Activated CD8-positive, alpha-beta memory T cell treated with anti-CD3 and anti-CD28 coated beads, Interleukin-2, amount 50 U/mL, for 48 hours (primary cell): ENCODE measurements around the gene MARK3.
A peak's percentile ranks its signal among the peaks of the same experiment; 100 is the strongest.
"Not testable (repeated sequence)": the region's sequence is repeated elsewhere in the genome, so short reads cannot be mapped to it uniquely, and the experiment has no call there.

ENCODE experiments used
- DNase-seq: peaks from one replicate; pipeline ENCODE4 v3.0.0-alpha.2; 2020

Gene MARK3

GRCh38 chr14:103516426-103517173 lies 131.4 kb downstream of the MARK3 start:
- DNase-seq, result no peak

GRCh38 chr14:103517174-103517566 lies 132.0 kb downstream of the MARK3 start:
- DNase-seq, result no peak

- DNase-seq, result no peak
Observed at GRCh38 chr14:103517721-103518421, 132.7 kb downstream of the MARK3 start.

- peak; percentile 86 for DNase-seq
Observed at GRCh38 chr14:103518422-103519042, 133.3 kb downstream of the MARK3 start.

- no peak for DNase-seq
Observed at GRCh38 chr14:103519043-103519836, 134.0 kb downstream of the MARK3 start.

- DNase-seq, result no peak
Observed at GRCh38 chr14:103519837-103520212, 134.6 kb downstream of the MARK3 start.

GRCh38 chr14:103520269-103520656 lies 135.0 kb downstream of the MARK3 start:
- no peak for DNase-seq

GRCh38 chr14:103520657-103521437 lies 135.6 kb downstream of the MARK3 start:
- DNase-seq, result peak; percentile 79

GRCh38 chr14:103521438-103521950 lies 136.3 kb downstream of the MARK3 start:
- no peak for DNase-seq

- no peak for DNase-seq
Observed at GRCh38 chr14:103521951-103522563, 136.8 kb downstream of the MARK3 start.

GRCh38 chr14:103522649-103523574 lies 137.7 kb downstream of the MARK3 start, which contains the start of gene CKB:
Gene CKB (minus strand): TSS chr14:103522830. CDS start chr14:103522493, 337 bp downstream.
- no peak for DNase-seq

- no peak for DNase-seq
Observed at GRCh38 chr14:103523575-103523954, 138.3 kb downstream of the MARK3 start.

- DNase-seq, result no peak
Observed at GRCh38 chr14:103524002-103524935, 139.1 kb downstream of the MARK3 start.

GRCh38 chr14:103525430-103526246 lies 140.4 kb downstream of the MARK3 start:
- not testable (repeated sequence) for DNase-seq

- no peak for DNase-seq
Observed at GRCh38 chr14:103526247-103526913, 141.2 kb downstream of the MARK3 start.

GRCh38 chr14:103526914-103527248 lies 141.7 kb downstream of the MARK3 start:
- DNase-seq, result no peak

GRCh38 chr14:103527408-103528145 lies 142.4 kb downstream of the MARK3 start:
- no peak for DNase-seq
